ENCODE measurements around the gene SMPX. TPM values are rescaled to one million over a fixed set of nuclear protein-coding genes. Genes with fewer than 3 reads are reported as not detected.

The SMPX gene
- total RNA-seq = 100 to 1,000 TPM in 3 of 4 donors, 10 to 100 TPM in 1; 79.1 to 797 (median 200) TPM

- Histone ChIP-seq H3K4me3 (peak within 1 kb of the TSS; percentile 43 to 53 (median 48)), H3K36me3 (no peaks in the 10 kb centered on the region), H3K4me1 (peaks cover 0 to 17% of the 10 kb centered on the region in 2 donors), H3K27me3 (no peaks in the 10 kb centered on the region), H3K9me3 (no peaks in the 10 kb centered on the region), H3K27ac (peak within 1 kb of the TSS; percentile 79 to 92 (median 86))
- in situ Hi-C loops (cut with MboI; ENCODE audit: low sequenced_read_pairs in 4 of 4) = no loop called here
- TF ChIP-seq, protein P1, sequence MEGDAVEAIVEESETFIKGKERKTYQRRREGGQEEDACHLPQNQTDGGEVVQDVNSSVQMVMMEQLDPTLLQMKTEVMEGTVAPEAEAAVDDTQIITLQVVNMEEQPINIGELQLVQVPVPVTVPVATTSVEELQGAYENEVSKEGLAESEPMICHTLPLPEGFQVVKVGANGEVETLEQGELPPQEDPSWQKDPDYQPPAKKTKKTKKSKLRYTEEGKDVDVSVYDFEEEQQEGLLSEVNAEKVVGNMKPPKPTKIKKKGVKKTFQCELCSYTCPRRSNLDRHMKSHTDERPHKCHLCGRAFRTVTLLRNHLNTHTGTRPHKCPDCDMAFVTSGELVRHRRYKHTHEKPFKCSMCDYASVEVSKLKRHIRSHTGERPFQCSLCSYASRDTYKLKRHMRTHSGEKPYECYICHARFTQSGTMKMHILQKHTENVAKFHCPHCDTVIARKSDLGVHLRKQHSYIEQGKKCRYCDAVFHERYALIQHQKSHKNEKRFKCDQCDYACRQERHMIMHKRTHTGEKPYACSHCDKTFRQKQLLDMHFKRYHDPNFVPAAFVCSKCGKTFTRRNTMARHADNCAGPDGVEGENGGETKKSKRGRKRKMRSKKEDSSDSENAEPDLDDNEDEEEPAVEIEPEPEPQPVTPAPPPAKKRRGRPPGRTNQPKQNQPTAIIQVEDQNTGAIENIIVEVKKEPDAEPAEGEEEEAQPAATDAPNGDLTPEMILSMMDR (IDR thresholded peaks at IDR 0.05 in 4 of 5, conservative IDR thresholded peaks at IDR 0.05 in 1 of 5) = no peak
- TF ChIP-seq POLR2A (IDR thresholded peaks at IDR 0.05) = peak; percentile 22 to 24
- intact Hi-C loops (cut with DNase I; ENCODE audit: low total_unique reads) = loop anchor here (2.0 to 5.0 kb wide), 5 partner anchors 21 to 96 kb away; partner anchors contain the start of gene MBTPS2
- DNase-seq (peak; percentile 46 to 78), ATAC-seq (peak; percentile 77 to 80)
Observed at GRCh38 chrX:21757960-21758359, at the start of gene SMPX. Gene SMPX (minus strand): TSS chrX:21758116. CDS start chrX:21754290, 3,826 bp downstream.

DNA sequence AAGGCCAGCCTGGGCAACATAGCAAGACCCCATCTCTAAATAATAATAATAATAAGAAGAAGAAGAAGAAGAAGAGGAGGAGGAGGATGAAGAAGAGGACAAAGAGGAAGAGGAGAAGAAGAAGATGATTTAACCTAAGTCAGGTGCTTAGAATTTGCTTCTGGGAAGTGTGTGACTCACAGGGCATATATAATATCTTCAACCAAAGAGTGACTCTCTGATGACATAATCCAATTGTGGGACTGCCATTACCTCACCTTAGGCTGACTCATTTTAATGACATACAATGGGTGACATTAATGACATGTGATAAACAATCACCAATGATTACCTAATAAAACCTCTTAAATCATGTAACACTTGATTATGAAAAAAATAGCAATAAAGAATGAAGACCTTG is 48.8 kb upstream of the SMPX start:
- Histone ChIP-seq H3K4me3 (no peak overlapping the region), H3K27ac (no peak overlapping the region), H3K27me3 (no peaks in the 10 kb centered on the region), H3K4me1 (no peaks in the 10 kb centered on the region), H3K9me3 (no peaks in the 10 kb centered on the region), H3K36me3 (no peaks in the 10 kb centered on the region)
- intact Hi-C loops (cut with DNase I; ENCODE audit: low total_unique reads) = no loop called here
- TF ChIP-seq, protein P1 (IDR thresholded peaks at IDR 0.05 in 4 of 5, conservative IDR thresholded peaks at IDR 0.05 in 1 of 5) = no peak
- no peak for TF ChIP-seq POLR2A (IDR thresholded peaks at IDR 0.05)
- in situ Hi-C loops (cut with MboI; ENCODE audit: low sequenced_read_pairs in 4 of 4) = no loop called here
- ATAC-seq (no peak), DNase-seq (no peak)

- TF ChIP-seq, protein P1 (IDR thresholded peaks at IDR 0.05 in 4 of 5, conservative IDR thresholded peaks at IDR 0.05 in 1 of 5) = no peak
- no peak for TF ChIP-seq POLR2A (IDR thresholded peaks at IDR 0.05)
- Histone ChIP-seq H3K27ac (no peak overlapping the region), H3K4me3 (no peak overlapping the region), H3K4me1 (peaks cover 12 to 16% of the 10 kb centered on the region in 2 donors), H3K27me3 (no peaks in the 10 kb centered on the region), H3K9me3 (no peaks in the 10 kb centered on the region), H3K36me3 (no peaks in the 10 kb centered on the region)
- intact Hi-C loops (cut with DNase I; ENCODE audit: low total_unique reads) (loop anchor here (2.0 kb wide), 1 partner anchor 36 kb away; the partner anchor contains the start of gene MBTPS2), in situ Hi-C loops (cut with MboI; ENCODE audit: low sequenced_read_pairs in 4 of 4) (no loop called here)
- DNase-seq (no peak), ATAC-seq (no peak)
Observed at GRCh38 chrX:21802839-21803238, 44.9 kb upstream of the SMPX start.

- ATAC-seq (no peak), DNase-seq (no peak)
- no peaks in the 10 kb centered on the region for H3K9me3 ChIP-seq
- H3K36me3 ChIP-seq = no peaks in the 10 kb centered on the region
- H3K4me3 ChIP-seq = no peak overlapping the region
- TF ChIP-seq POLR2A (IDR thresholded peaks at IDR 0.05) = no peak
- TF ChIP-seq, protein P1 (IDR thresholded peaks at IDR 0.05 in 4 of 5, conservative IDR thresholded peaks at IDR 0.05 in 1 of 5) = no peak
- no peaks in the 10 kb centered on the region for H3K27me3 ChIP-seq
- peak overlapping the region in 2 of 4 donors; percentile 14 to 20 for H3K27ac ChIP-seq
- H3K4me1 ChIP-seq = peaks cover 12 to 16% of the 10 kb centered on the region in 2 donors
- intact Hi-C loops (cut with DNase I; ENCODE audit: low total_unique reads) = loop anchor here (2.0 kb wide), 1 partner anchor 37 kb away; the partner anchor contains the start of gene MBTPS2
- in situ Hi-C loops (cut with MboI; ENCODE audit: low sequenced_read_pairs in 4 of 4) = no loop called here
Observed at GRCh38 chrX:21802054-21802670, 44.2 kb upstream of the SMPX start.
